WTC11 (cell line): ENCODE results near the gene LENEP. TPM values are rescaled to one million over a fixed set of nuclear protein-coding genes. Genes with fewer than 3 reads are reported as not detected.

Experiments
- ATAC-seq: fragments of 200-7000 bp; cut with Tn5 transposase; 2 replicates; pipeline ENCODE4 v1.10.0; 2021; ENCODE audit warnings: mild to moderate bottlenecking, moderate library complexity
- CTCF ChIA-PET: fragments of 300-600 bp; sonication (Branson Sonifier 250); formaldehyde crosslinking; loops from one replicate; lab custom pipeline; 2021; ENCODE audit warnings: antibody characterized with exemption; lab: Charles Lee
- POLR2A ChIA-PET: fragments of 350-600 bp; sonication (Branson Sonifier 250); formaldehyde crosslinking; loops from one replicate; lab custom pipeline; 2021; ENCODE audit warnings: antibody characterized with exemption; lab: Charles Lee
- DNase-seq: peaks from one replicate; pipeline ENCODE4 v3.0.0; 2021; ENCODE audit warnings: low spot score
- H3K27ac Mint-ChIP-seq: 2 replicates; pipeline ENCODE4 v1.8.0; 2021; ENCODE audit warnings: mixed read lengths
- H3K27me3 Mint-ChIP-seq: 2 replicates; pipeline ENCODE4 v1.8.0; 2021; ENCODE audit warnings: low read depth, mild to moderate bottlenecking, moderate library complexity, mixed read lengths
- H3K36me3 Mint-ChIP-seq: 2 replicates; pipeline ENCODE4 v1.8.0; 2021; ENCODE audit warnings: mixed read lengths
- H3K4me1 Mint-ChIP-seq: 2 replicates; pipeline ENCODE4 v1.8.0; 2022; ENCODE audit warnings: mixed read lengths
- H3K4me3 Mint-ChIP-seq: 2 replicates; pipeline ENCODE4 v1.8.0; 2021; ENCODE audit warnings: mild to moderate bottlenecking, moderate library complexity, mixed read lengths
- H3K9me3 Mint-ChIP-seq: 2 replicates; pipeline ENCODE4 v1.8.0; 2021; ENCODE audit warnings: mixed read lengths
- CREB1 ChIP-seq: sonication (generic); formaldehyde crosslinking; IDR thresholded peaks from 2 replicates; pipeline ENCODE4 v1.8.0; 2023; ENCODE audit warnings: mild to moderate bottlenecking, missing genetic modification reagents
- ERG ChIP-seq: fragments of 250-450 bp; sonication (Bioruptor Pico); IDR thresholded peaks from 2 replicates; pipeline ENCODE4 v1.8.0; 2021; ENCODE audit warnings: mild to moderate bottlenecking
- FOXP1 ChIP-seq: sonication (generic); formaldehyde crosslinking; IDR thresholded peaks from 2 replicates; pipeline ENCODE4 v1.8.0; 2022; ENCODE audit warnings: missing genetic modification reagents, mild to moderate bottlenecking, moderate library complexity, borderline replicate concordance
- GTF2I ChIP-seq: fragments of 250-450 bp; sonication (Bioruptor Pico); conservative IDR thresholded peaks from 2 replicates; pipeline ENCODE4 v1.4.0; 2021; ENCODE audit warnings: mild to moderate bottlenecking
- MAX ChIP-seq: sonication (generic); formaldehyde crosslinking; IDR thresholded peaks from 2 replicates; pipeline ENCODE4 v1.8.0; 2022; ENCODE audit warnings: mild to moderate bottlenecking, missing genetic modification reagents
- MYBL2 ChIP-seq: sonication (generic); formaldehyde crosslinking; IDR thresholded peaks from 2 replicates; pipeline ENCODE4 v1.8.1; 2023; ENCODE audit warnings: mild to moderate bottlenecking, moderate library complexity, missing genetic modification reagents
- NFE2L1 ChIP-seq: sonication (generic); formaldehyde crosslinking; IDR thresholded peaks from 2 replicates; pipeline ENCODE4 v1.8.1; 2023; ENCODE audit warnings: missing genetic modification reagents
- PRDM15 ChIP-seq: sonication (generic); formaldehyde crosslinking; IDR thresholded peaks from 2 replicates; pipeline ENCODE4 v1.8.0; 2022; ENCODE audit warnings: missing genetic modification reagents
- RELA ChIP-seq: sonication (generic); formaldehyde crosslinking; IDR thresholded peaks from 2 replicates; pipeline ENCODE4 v1.8.1; 2022; ENCODE audit warnings: missing genetic modification reagents, mild to moderate bottlenecking, borderline replicate concordance
- SOX15 ChIP-seq: fragments of 250-450 bp; sonication (Bioruptor Pico); IDR thresholded peaks from 2 replicates; pipeline ENCODE4 v1.9.0; 2021; ENCODE audit warnings: mild to moderate bottlenecking
- TP53 ChIP-seq: sonication (generic); formaldehyde crosslinking; IDR thresholded peaks from 2 replicates; pipeline ENCODE4 v1.8.1; 2023; ENCODE audit warnings: mild to moderate bottlenecking, missing genetic modification reagents
- ZNF138 ChIP-seq: sonication (generic); formaldehyde crosslinking; conservative IDR thresholded peaks from 2 replicates; pipeline ENCODE4 v1.8.1; 2022; ENCODE audit warnings: mild to moderate bottlenecking, moderate library complexity, missing genetic modification reagents
- ZNF532 ChIP-seq: fragments of 250-450 bp; sonication (Bioruptor Pico); IDR thresholded peaks from 2 replicates; pipeline ENCODE4 v1.9.0; 2021; ENCODE audit warnings: mild to moderate bottlenecking, borderline replicate concordance
- total RNA-seq: library from RNA; stranded (reverse); gene quantifications from 3 replicates; pipeline ENCODE4 v1.2.3, GENCODE V29; 2021
- TF ChIP-seq, protein P1 (sequence below): sonication (generic); formaldehyde crosslinking; IDR thresholded peaks from 2 replicates; pipeline ENCODE4 v1.8.1; 2023; ENCODE audit warnings: mild to moderate bottlenecking, missing genetic modification reagents, borderline replicate concordance
- TF ChIP-seq, protein P2 (sequence below): sonication (generic); formaldehyde crosslinking; IDR thresholded peaks from 2 replicates; pipeline ENCODE4 v1.8.1; 2023; ENCODE audit warnings: mild to moderate bottlenecking, moderate library complexity, missing genetic modification reagents
- TF ChIP-seq, protein P3 (sequence below): fragments of 250-450 bp; sonication (Bioruptor Pico); IDR thresholded peaks from 2 replicates; pipeline ENCODE4 v2.1.2; 2022; ENCODE audit warnings: mild to moderate bottlenecking, moderate library complexity
- TF ChIP-seq, protein P4 (sequence below): sonication (generic); formaldehyde crosslinking; IDR thresholded peaks from 2 replicates; pipeline ENCODE4 v1.8.1; 2022; ENCODE audit warnings: mild to moderate bottlenecking, moderate library complexity, missing genetic modification reagents

LENEP gene
- total RNA-seq, 1 experiment from 2014 or later, result 1.2 TPM

DNA sequence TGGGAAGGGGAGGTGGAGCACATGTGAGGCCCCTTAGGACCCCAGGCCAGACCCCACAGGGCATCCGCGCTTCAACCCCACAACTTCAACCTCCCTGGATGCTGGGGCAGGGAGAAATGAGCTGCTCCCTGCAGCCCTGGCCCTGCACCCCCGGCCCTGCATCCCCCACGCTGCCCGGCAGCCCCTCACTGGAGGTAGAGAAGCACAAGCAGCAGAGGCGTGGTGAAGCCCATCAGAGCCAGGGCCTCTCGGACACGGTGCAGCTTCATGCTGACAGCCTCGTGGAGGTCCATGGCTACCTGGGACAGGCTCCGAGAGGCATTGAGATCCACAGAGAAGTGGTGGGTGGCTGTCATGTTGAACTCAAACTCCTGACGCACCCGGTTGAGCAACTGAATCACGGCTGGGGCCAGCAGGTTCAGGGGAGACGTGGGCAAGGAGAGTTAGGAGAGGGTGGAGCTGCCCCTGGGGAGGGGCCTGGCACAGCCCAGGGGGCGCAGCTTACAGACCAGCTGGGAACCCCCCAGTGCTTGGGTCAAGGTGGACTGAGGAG is 36.9 kb downstream of the LENEP start (continued):
- TF ChIP-seq ZNF532 (CRISPR knock-in tag) (no peak), RELA (no peak), SOX15 (CRISPR knock-in tag) (no peak), TP53 (CRISPR knock-in tag) (no peak)
- TF ChIP-seq, protein P1, sequence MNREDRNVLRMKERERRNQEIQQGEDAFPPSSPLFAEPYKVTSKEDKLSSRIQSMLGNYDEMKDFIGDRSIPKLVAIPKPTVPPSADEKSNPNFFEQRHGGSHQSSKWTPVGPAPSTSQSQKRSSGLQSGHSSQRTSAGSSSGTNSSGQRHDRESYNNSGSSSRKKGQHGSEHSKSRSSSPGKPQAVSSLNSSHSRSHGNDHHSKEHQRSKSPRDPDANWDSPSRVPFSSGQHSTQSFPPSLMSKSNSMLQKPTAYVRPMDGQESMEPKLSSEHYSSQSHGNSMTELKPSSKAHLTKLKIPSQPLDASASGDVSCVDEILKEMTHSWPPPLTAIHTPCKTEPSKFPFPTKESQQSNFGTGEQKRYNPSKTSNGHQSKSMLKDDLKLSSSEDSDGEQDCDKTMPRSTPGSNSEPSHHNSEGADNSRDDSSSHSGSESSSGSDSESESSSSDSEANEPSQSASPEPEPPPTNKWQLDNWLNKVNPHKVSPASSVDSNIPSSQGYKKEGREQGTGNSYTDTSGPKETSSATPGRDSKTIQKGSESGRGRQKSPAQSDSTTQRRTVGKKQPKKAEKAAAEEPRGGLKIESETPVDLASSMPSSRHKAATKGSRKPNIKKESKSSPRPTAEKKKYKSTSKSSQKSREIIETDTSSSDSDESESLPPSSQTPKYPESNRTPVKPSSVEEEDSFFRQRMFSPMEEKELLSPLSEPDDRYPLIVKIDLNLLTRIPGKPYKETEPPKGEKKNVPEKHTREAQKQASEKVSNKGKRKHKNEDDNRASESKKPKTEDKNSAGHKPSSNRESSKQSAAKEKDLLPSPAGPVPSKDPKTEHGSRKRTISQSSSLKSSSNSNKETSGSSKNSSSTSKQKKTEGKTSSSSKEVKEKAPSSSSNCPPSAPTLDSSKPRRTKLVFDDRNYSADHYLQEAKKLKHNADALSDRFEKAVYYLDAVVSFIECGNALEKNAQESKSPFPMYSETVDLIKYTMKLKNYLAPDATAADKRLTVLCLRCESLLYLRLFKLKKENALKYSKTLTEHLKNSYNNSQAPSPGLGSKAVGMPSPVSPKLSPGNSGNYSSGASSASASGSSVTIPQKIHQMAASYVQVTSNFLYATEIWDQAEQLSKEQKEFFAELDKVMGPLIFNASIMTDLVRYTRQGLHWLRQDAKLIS (CRISPR knock-in tag), result no peak
- TF ChIP-seq, protein P2, sequence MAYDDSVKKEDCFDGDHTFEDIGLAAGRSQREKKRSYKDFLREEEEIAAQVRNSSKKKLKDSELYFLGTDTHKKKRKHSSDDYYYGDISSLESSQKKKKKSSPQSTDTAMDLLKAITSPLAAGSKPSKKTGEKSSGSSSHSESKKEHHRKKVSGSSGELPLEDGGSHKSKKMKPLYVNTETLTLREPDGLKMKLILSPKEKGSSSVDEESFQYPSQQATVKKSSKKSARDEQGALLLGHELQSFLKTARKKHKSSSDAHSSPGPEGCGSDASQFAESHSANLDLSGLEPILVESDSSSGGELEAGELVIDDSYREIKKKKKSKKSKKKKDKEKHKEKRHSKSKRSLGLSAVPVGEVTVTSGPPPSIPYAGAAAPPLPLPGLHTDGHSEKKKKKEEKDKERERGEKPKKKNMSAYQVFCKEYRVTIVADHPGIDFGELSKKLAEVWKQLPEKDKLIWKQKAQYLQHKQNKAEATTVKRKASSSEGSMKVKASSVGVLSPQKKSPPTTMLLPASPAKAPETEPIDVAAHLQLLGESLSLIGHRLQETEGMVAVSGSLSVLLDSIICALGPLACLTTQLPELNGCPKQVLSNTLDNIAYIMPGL, result no peak

DNA sequence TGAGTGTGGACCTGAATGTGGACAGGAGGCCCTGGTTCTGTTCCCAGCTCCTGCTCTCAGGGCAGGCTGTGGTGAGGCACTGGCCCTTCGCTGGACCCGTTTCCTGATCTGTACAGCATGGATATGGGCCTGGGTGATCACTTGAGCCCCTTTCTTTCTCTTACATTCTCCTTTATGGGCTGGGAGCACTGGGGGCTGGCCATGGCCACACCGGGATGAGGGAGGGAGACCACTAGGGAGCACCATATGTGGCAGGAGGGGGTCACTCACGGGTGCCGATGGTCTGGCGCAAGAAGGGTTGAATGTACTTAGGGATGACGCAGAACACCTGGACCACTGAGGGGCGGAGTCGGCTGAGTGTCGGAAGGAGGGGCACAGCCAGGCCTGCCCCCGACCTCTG is 37.5 kb downstream of the LENEP start:
- Mint-ChIP-seq H3K27me3 (peaks cover 3% of the 10 kb centered on the region; the same call in 1 of the 2 replicates), H3K27ac (no peak overlapping the region), H3K36me3 (no peaks in the 10 kb centered on the region), H3K4me1 (no peaks in the 10 kb centered on the region), H3K9me3 (no peaks in the 10 kb centered on the region), H3K4me3 (no peak overlapping the region)
- ChIA-PET POLR2A (no interaction called here), CTCF (interaction anchor here (0.5 to 4.0 kb wide), 5 partner anchors 13 to 67 kb away, joined by 3 to 15 read pairs (median 5); no protein-coding TSS in a partner anchor)
- DNase-seq (no peak), ATAC-seq (no peak; the same call in 1 of the 2 replicates)
- TF ChIP-seq, protein P3, sequence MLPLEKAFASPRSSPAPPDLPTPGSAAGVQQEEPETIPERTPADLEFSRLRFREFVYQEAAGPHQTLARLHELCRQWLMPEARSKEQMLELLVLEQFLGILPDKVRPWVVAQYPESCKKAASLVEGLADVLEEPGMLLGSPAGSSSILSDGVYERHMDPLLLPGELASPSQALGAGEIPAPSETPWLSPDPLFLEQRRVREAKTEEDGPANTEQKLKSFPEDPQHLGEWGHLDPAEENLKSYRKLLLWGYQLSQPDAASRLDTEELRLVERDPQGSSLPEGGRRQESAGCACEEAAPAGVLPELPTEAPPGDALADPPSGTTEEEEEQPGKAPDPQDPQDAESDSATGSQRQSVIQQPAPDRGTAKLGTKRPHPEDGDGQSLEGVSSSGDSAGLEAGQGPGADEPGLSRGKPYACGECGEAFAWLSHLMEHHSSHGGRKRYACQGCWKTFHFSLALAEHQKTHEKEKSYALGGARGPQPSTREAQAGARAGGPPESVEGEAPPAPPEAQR (CRISPR knock-in tag), result no peak
- TF ChIP-seq ERG (CRISPR knock-in tag) (no peak), FOXP1 (CRISPR knock-in tag) (no peak), PRDM15 (no peak), ZNF138 (CRISPR knock-in tag) (no peak), MYBL2 (CRISPR knock-in tag) (no peak), CREB1 (CRISPR knock-in tag) (no peak), NFE2L1 (CRISPR knock-in tag) (no peak), MAX (CRISPR knock-in tag) (no peak), GTF2I (CRISPR knock-in tag) (no peak)
- TF ChIP-seq, protein P4, sequence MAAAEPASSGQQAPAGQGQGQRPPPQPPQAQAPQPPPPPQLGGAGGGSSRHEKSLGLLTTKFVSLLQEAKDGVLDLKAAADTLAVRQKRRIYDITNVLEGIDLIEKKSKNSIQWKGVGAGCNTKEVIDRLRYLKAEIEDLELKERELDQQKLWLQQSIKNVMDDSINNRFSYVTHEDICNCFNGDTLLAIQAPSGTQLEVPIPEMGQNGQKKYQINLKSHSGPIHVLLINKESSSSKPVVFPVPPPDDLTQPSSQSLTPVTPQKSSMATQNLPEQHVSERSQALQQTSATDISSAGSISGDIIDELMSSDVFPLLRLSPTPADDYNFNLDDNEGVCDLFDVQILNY (CRISPR knock-in tag), result no peak
